C4-2B (cell line): ENCODE data around the gene SYT8.

Experiments used
- CTCF ChIP-seq: fragments of 450-650 bp; conservative IDR thresholded peaks from 2 replicates; pipeline ENCODE4 v1.5.1; 2017; ENCODE audit warnings: mild to moderate bottlenecking
- ZFX ChIP-seq: fragments of 450-650 bp; IDR thresholded peaks from 2 replicates; pipeline ENCODE4 v1.6.1; 2017

GRCh38 chr11:1855886-1856265 is 21.1 kb downstream of the SYT8 start:
- no peak for TF ChIP-seq CTCF
- no peak for TF ChIP-seq ZFX
